BLaER1 (cell line): Measurements from ENCODE around the gene BUB1.
"Not testable (repeated sequence)": the region's sequence is repeated elsewhere in the genome, so short reads cannot be mapped to it uniquely, and the experiment has no call there.

Experiments used
- H3K27ac ChIP-seq: shearing (Covaris generic); formaldehyde crosslinking; 2 replicates; pipeline ENCODE4 v1.8.1; 2022
- H3K27me3 ChIP-seq: shearing (Covaris generic); formaldehyde crosslinking; 2 replicates; pipeline ENCODE4 v1.8.1; 2022
- H3K36me3 ChIP-seq: shearing (Covaris generic); formaldehyde crosslinking; 2 replicates; pipeline ENCODE4 v1.8.1; 2022
- H3K4me1 ChIP-seq: shearing (Covaris generic); formaldehyde crosslinking; 2 replicates; pipeline ENCODE4 v1.8.1; 2022
- H3K4me2 ChIP-seq: shearing (Covaris generic); formaldehyde crosslinking; 2 replicates; pipeline ENCODE4 v1.8.1; 2022
- H3K4me3 ChIP-seq: shearing (Covaris generic); formaldehyde crosslinking; 2 replicates; pipeline ENCODE4 v1.8.1; 2022
- H3K9ac ChIP-seq: shearing (Covaris generic); formaldehyde crosslinking; 2 replicates; pipeline ENCODE4 v1.8.1; 2022
- H3K9me3 ChIP-seq: shearing (Covaris generic); formaldehyde crosslinking; 2 replicates; pipeline ENCODE4 v1.8.1; 2022
- H4K20me1 ChIP-seq: shearing (Covaris generic); formaldehyde crosslinking; 2 replicates; pipeline ENCODE4 v1.8.1; 2022
- Cebpa-rat ChIP-seq: shearing (Covaris generic); IDR thresholded peaks from 2 replicates; pipeline ENCODE4 v1.8.1; 2022

Gene BUB1

GRCh38 chr2:110691612-110692258, 13.9 kb upstream of the BUB1 start:
- Histone ChIP-seq H3K27me3 (no peaks in the 10 kb centered on the region), H3K4me3 (no peak overlapping the region), H3K27ac (no peak overlapping the region), H3K4me1 (peaks cover 20% of the 10 kb centered on the region), H4K20me1 (no peaks in the 10 kb centered on the region), H3K36me3 (no peaks in the 10 kb centered on the region), H3K4me2 (no peak overlapping the region), H3K9ac (no peak overlapping the region), H3K9me3 (peaks cover 26% of the 10 kb centered on the region)
- TF ChIP-seq Cebpa-rat = no peak

DNA sequence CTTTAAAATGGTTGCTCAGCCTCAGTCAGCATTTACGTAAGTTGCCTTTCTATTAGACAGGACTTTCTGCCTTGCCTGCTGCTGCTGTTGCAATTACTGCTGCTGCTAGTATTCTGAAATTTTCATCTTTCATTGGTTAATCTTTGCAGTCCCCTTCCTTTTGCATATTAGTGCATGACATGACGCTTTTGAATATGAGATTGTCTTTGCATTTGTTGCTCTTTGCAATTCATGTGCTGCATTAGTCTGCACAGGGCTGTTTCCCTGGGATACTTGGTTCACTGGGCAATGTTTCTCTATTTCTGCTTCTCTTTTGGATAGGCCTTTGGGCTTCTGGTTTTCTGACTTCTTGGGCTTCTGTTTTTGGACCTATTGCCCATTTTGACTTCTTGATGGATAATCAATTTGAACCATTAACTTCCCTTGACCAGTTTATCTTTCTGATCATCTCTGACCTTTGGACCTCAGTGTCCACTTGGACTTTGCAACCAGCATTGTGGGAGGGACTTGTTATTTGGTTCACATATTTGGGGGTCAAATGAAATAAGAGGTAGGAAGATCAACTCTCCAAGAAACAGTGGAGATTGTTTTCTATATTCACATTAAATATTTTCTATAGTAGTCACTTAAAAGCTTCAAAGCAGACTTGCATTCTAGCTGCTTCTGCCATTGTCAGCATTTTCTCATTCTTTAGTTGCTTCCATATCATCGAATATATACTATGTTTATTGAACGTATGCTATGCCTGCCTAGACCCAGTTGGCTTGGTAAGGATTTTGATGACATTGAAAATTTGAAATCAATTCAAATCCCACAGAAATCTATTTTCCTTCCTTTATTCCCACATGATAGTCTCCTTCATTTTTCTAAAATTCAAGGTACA, 12.5 kb upstream of the BUB1 start:
- H4K20me1 ChIP-seq = no peaks in the 10 kb centered on the region
- H3K27ac ChIP-seq = no peak overlapping the region
- H3K4me3 ChIP-seq = no peak overlapping the region
- H3K4me1 ChIP-seq = peaks cover 15% of the 10 kb centered on the region
- no peaks in the 10 kb centered on the region for H3K27me3 ChIP-seq
- no peaks in the 10 kb centered on the region for H3K36me3 ChIP-seq
- no peak for TF ChIP-seq Cebpa-rat
- peaks cover 32% of the 10 kb centered on the region for H3K9me3 ChIP-seq
- no peak overlapping the region for H3K4me2 ChIP-seq
- no peak overlapping the region for H3K9ac ChIP-seq

GRCh38 chr2:110688594-110689091, 10.8 kb upstream of the BUB1 start:
- no peak for TF ChIP-seq Cebpa-rat
- Histone ChIP-seq H3K9ac (no peak overlapping the region), H3K4me2 (no peak overlapping the region)

DNA sequence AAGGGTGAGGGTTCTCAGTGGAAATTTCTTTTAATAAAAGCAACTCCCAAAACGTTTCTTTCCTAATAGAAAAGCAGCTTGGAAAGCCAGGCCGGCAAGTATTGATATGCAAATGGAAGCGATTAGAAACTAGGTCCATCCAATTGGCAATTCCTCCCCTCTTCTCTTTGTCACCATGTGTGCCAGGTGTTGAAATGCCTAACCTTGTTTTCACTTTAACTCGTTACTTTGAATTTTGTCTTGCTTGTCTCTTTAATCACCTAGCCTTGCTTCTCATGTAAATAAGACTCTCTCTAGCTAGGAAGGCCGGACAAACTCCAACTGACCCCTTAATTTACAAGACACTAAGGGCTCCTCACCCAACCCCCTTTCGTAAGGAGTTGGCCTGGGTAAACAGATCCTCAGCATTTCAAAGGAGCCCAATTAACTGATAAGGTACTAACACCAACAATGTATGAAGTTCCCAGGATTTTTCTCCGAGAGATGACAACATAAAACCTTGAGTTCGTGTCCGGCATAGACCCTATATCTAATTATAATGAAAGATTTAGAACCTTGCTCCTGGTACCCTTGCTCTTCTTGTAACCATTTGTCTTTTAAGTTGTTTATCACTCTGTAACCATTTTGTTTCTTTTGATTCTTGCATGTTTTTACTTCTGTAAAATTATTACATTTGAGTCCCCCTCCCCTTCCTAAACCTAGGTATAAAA, 10.1 kb upstream of the BUB1 start:
- not testable (repeated sequence) for H3K4me1 ChIP-seq, H3K36me3 ChIP-seq, H3K27me3 ChIP-seq, H3K4me3 ChIP-seq, H4K20me1 ChIP-seq, H3K27ac ChIP-seq, H3K4me2 ChIP-seq, H3K9ac ChIP-seq
- peaks cover 29% of the 10 kb centered on the region for H3K9me3 ChIP-seq

More at GRCh38 chr2:110688594-110689091, 10.8 kb upstream of the BUB1 start:
- H3K4me1 ChIP-seq = no peaks in the 10 kb centered on the region
- H4K20me1 ChIP-seq = no peaks in the 10 kb centered on the region
- no peaks in the 10 kb centered on the region for H3K36me3 ChIP-seq
- H3K4me3 ChIP-seq = no peak overlapping the region
- H3K27ac ChIP-seq = no peak overlapping the region
- peaks cover 32% of the 10 kb centered on the region for H3K9me3 ChIP-seq
- H3K27me3 ChIP-seq = no peaks in the 10 kb centered on the region

DNA sequence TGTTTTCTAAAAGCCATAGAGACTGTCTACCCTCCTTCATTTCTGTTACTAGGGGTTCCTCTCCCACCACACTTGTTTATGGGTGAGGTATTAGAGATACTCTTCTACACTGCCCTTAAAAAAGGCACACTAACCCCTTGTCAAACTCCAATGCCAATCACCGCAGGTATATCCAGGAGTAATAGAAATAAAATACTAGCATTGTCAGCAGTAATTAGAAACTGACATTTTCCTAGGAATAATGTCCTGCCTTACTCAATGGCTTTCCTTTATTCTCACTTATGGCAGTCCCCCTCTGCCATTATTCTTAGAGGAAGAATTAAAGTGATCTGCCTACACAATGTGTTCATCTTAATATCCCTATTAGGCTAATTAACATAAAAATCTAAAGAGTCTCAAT, 5.0 kb upstream of the BUB1 start:
- Histone ChIP-seq H3K9ac (no peak overlapping the region), H3K36me3 (no peaks in the 10 kb centered on the region), H3K4me1 (peaks cover 17% of the 10 kb centered on the region), H3K4me2 (no peak overlapping the region), H4K20me1 (no peaks in the 10 kb centered on the region), H3K9me3 (peaks cover 17% of the 10 kb centered on the region), H3K27me3 (no peaks in the 10 kb centered on the region), H3K27ac (no peak overlapping the region), H3K4me3 (no peak overlapping the region)
- TF ChIP-seq Cebpa-rat = no peak

DNA sequence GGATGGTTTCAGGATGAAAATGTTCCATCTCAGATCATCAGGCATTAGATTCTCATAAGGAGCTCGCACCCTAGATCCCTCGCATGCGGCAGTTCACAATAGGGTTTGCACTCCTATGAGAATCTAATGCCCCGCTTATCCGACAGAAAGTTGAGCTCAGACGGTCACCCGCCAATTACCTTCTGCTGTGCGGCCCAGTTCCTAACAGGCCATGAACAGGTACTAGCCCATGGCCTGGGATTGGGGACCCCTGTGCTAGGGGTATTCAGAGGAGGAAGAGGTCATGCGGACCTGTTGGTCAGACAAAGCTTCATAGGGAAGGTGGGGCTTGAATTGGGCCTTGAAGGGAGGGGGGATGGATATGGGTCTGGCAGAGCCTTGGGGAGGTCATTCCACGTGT, 4.4 kb upstream of the BUB1 start:
- Histone ChIP-seq H3K4me1 (peaks cover 18% of the 10 kb centered on the region), H3K27me3 (no peaks in the 10 kb centered on the region), H3K36me3 (no peaks in the 10 kb centered on the region), H3K4me3 (no peak overlapping the region), H3K9ac (no peak overlapping the region), H3K4me2 (no peak overlapping the region), H3K27ac (no peak overlapping the region), H3K9me3 (peaks cover 11% of the 10 kb centered on the region), H4K20me1 (no peaks in the 10 kb centered on the region)
- TF ChIP-seq Cebpa-rat = no peak

- TF ChIP-seq Cebpa-rat = no peak
- no peak overlapping the region for H3K4me2 ChIP-seq
- no peaks in the 10 kb centered on the region for H3K27me3 ChIP-seq
- H3K36me3 ChIP-seq = no peaks in the 10 kb centered on the region
- no peaks in the 10 kb centered on the region for H3K9me3 ChIP-seq
- no peak overlapping the region for H3K27ac ChIP-seq
- peaks cover 1% of the 10 kb centered on the region; the same call in 1 of the 2 replicates for H4K20me1 ChIP-seq
- H3K4me1 ChIP-seq = peaks cover 34% of the 10 kb centered on the region
- H3K9ac ChIP-seq = no peak overlapping the region
- no peak overlapping the region for H3K4me3 ChIP-seq
Measured at GRCh38 chr2:110680709-110681108, 2.8 kb upstream of the BUB1 start.

DNA sequence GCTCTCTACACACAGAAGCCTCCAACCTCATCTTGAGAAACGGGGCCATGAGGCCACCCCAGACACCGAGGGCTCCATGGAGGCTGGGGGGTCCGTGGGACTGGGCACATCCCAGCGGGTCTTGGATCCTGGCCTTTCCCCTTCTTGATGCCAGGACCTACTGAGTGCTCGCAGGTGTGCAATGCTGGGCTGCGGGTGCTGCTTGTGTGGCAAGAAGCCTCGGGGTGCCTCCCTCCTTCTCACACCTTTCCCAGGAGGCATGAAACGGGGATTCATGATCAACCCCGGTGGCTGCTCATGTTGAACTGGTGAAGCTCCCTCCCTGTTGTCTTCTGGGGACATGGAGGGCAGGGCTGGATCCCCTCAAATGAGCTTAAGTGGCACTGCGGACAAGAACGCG, 2.0 kb upstream of the BUB1 start:
- H3K4me1 ChIP-seq = peaks cover 42% of the 10 kb centered on the region
- TF ChIP-seq Cebpa-rat = no peak
- H3K27me3 ChIP-seq = no peaks in the 10 kb centered on the region
- peak overlapping the region; percentile 96; the same call in 1 of the 2 replicates for H3K27ac ChIP-seq
- H4K20me1 ChIP-seq = peaks cover 6% of the 10 kb centered on the region
- no peaks in the 10 kb centered on the region for H3K9me3 ChIP-seq
- peak overlapping the region; percentile 97 for H3K4me2 ChIP-seq
- H3K9ac ChIP-seq = 0 out of 2 replicates have a peak overlapping the region, but pooled peaks have one; percentile 89
- no peak overlapping the region for H3K4me3 ChIP-seq
- no peaks in the 10 kb centered on the region for H3K36me3 ChIP-seq

- Histone ChIP-seq H3K27me3 (no peaks in the 10 kb centered on the region), H3K9ac (peak overlapping the region; percentile 89), H3K4me2 (peak overlapping the region; percentile 97), H3K4me3 (peak overlapping the region; percentile 90), H3K9me3 (no peaks in the 10 kb centered on the region), H3K27ac (peak overlapping the region; percentile 96), H4K20me1 (peaks cover 12% of the 10 kb centered on the region), H3K36me3 (peaks cover 3% of the 10 kb centered on the region; the same call in 1 of the 2 replicates), H3K4me1 (peaks cover 48% of the 10 kb centered on the region)
- no peak for TF ChIP-seq Cebpa-rat
Measured at GRCh38 chr2:110679337-110679707, 1.5 kb upstream of the BUB1 start.
